ENCODE measurements around the gene PCDHGB4.
"Not testable (repeated sequence)": the region's sequence is repeated elsewhere in the genome, so short reads cannot be mapped to it uniquely, and the experiment has no call there.

DNA sequence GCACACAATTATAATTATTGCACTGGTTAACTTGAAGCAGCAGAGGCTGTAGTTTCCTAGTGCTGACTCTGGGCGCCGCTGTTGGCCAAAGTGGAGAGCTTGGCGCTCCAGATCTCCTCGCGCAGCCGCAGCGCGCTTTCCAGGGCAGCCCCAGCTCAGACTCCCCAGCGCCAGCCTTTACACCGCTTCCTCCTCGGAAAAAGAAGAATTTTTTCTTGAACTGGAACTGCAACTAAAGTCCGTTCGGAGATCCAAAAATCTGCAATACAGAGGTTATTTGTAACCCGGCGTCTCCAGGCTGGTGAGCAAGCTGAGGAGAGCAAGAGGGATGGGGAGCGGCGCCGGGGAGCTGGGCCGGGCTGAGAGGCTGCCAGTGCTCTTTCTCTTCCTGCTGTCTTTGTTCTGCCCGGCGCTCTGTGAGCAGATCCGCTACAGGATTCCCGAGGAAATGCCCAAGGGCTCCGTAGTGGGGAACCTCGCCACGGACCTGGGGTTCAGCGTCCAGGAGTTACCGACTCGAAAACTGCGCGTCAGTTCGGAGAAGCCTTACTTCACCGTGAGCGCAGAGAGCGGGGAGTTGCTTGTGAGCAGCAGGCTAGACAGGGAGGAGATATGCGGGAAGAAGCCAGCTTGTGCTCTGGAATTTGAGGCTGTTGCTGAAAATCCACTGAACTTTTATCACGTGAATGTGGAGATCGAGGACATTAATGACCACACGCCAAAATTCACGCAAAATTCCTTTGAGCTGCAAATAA lies at the start of gene PCDHGB4:
- TF ChIP-seq, protein P1, sequence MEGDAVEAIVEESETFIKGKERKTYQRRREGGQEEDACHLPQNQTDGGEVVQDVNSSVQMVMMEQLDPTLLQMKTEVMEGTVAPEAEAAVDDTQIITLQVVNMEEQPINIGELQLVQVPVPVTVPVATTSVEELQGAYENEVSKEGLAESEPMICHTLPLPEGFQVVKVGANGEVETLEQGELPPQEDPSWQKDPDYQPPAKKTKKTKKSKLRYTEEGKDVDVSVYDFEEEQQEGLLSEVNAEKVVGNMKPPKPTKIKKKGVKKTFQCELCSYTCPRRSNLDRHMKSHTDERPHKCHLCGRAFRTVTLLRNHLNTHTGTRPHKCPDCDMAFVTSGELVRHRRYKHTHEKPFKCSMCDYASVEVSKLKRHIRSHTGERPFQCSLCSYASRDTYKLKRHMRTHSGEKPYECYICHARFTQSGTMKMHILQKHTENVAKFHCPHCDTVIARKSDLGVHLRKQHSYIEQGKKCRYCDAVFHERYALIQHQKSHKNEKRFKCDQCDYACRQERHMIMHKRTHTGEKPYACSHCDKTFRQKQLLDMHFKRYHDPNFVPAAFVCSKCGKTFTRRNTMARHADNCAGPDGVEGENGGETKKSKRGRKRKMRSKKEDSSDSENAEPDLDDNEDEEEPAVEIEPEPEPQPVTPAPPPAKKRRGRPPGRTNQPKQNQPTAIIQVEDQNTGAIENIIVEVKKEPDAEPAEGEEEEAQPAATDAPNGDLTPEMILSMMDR (IDR thresholded peaks at IDR 0.05), result peak in 4 of 7 experiments; percentile 27 to 34 (median 32)
- TF ChIP-seq POLR2A (IDR thresholded peaks at IDR 0.05), result not testable (repeated sequence)

All from body of pancreas (tissue), 4 donors.